A673 (cell line): ENCODE data around the gene MBD3L5. TPM values are rescaled to one million over a fixed set of nuclear protein-coding genes. Genes with fewer than 3 reads are reported as not detected.

Source experiments
- BruUV-seq: library from RNA; stranded (reverse); fragments of 400-500 nt; replicated peaks from 2 replicates; lab custom pipeline; 2021; lab: Mats Ljungman, UMichigan
- CTCF ChIA-PET: fragments of 300-600 bp; sonication (Branson Sonifier 250); formaldehyde crosslinking; loops from one replicate; lab custom pipeline; 2022; ENCODE audit warnings: antibody characterized with exemption; lab: Charles Lee
- POLR2A ChIA-PET: fragments of 300-600 bp; sonication (Branson Sonifier 250); formaldehyde crosslinking; loops from one replicate; lab custom pipeline; 2022; ENCODE audit warnings: antibody characterized with exemption; ENCODE audit not compliant: low non-redundant PET; lab: Charles Lee
- DNase-seq: peaks from one replicate; pipeline ENCODE4 v3.0.0-alpha.2; 2015; ENCODE audit warnings: low spot score
- H3K27ac ChIP-seq: fragments of 200-600 bp; sonication (generic); 2 replicates; pipeline ENCODE4 v1.5.1; 2016; ENCODE audit warnings: mixed run types, low read depth, mild to moderate bottlenecking, mixed read lengths, antibody characterized with exemption, low read length; ENCODE audit not compliant: poor library complexity, severe bottlenecking
- H3K27me3 ChIP-seq: fragments of 200-600 bp; sonication (generic); replicated peaks from 2 replicates; pipeline ENCODE4 v1.6.1; 2017; ENCODE audit warnings: mixed run types, low read depth, mild to moderate bottlenecking, mixed read lengths, antibody characterized with exemption, low read length; ENCODE audit not compliant: insufficient read depth, poor library complexity
- H3K36me3 ChIP-seq: fragments of 200-600 bp; sonication (generic); 2 replicates; pipeline ENCODE4 v1.6.1; 2016; ENCODE audit warnings: mixed run types, mild to moderate bottlenecking, mixed read lengths, antibody characterized with exemption, low read length; ENCODE audit not compliant: insufficient read depth, poor library complexity, severe bottlenecking
- H3K4me1 ChIP-seq: fragments of 200-600 bp; sonication (generic); 2 replicates; pipeline ENCODE4 v1.6.1; 2017; ENCODE audit warnings: mixed run types, mild to moderate bottlenecking, mixed read lengths, antibody characterized with exemption, low read length; ENCODE audit not compliant: insufficient read depth, poor library complexity, severe bottlenecking
- H3K4me3 ChIP-seq: fragments of 200-600 bp; sonication (generic); 2 replicates; pipeline ENCODE4 v1.5.1; 2016; ENCODE audit warnings: low read depth, mixed run types, mild to moderate bottlenecking, mixed read lengths, low read length; ENCODE audit not compliant: poor library complexity, severe bottlenecking
- H3K9me3 ChIP-seq: fragments of 200-600 bp; sonication (generic); 2 replicates; pipeline ENCODE4 v1.6.1; 2016; ENCODE audit warnings: mixed run types, low read depth, mild to moderate bottlenecking, mixed read lengths, antibody characterized with exemption, low read length; ENCODE audit not compliant: poor library complexity, severe bottlenecking
- intact Hi-C: fragments of 100-400 bp; cut with micrococcal nuclease; formaldehyde crosslinking; loops from one replicate; pipeline ENCODE4 v1.10.0; 2022; ENCODE audit not compliant: unreplicated experiment
- total RNA-seq: library from RNA; stranded (reverse); gene quantifications from 2 replicates; pipeline ENCODE4 v1.2.3, GENCODE V29; 2021
- TF ChIP-seq, protein P1 (sequence below): fragments of 300-800, 200-600 bp; sonication (generic); conservative IDR thresholded peaks from 2 replicates; pipeline ENCODE4 v1.5.1; 2017; ENCODE audit warnings: low read depth, mild to moderate bottlenecking, antibody characterized with exemption, low read length, moderate library complexity, mixed read lengths

MBD3L5 gene
- total RNA-seq, 1 experiment from 2014 or later: 0.47 TPM

DNA sequence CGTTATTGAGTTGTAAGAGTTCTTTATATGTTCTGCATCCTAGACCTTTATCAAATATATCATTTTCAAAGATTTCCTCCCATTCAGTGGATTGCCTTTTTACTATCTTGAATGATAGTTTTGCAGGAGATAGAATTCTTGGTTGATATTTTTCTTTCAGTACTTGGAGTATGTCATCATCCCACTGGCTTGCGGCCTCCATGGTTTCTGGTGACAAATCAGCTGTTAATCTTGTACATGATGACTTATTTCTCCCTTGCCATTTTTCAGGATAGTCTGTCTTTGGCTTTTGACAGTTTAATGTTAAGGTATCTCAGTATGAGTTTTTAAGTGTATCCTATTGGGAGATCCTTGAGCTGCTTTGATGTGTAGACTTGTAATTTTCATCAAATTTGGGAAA is 47.6 kb downstream of the MBD3L5 start:
- BruUV-seq: no TSS peak

More for the DNA sequence above, 47.6 kb downstream of the MBD3L5 start:
- Histone ChIP-seq H3K4me3 (no peak overlapping the region), H3K36me3 (peaks cover 95% of the 10 kb centered on the region), H3K9me3 (peaks cover 60% of the 10 kb centered on the region), H3K27me3 (no peaks in the 10 kb centered on the region), H3K4me1 (no peaks in the 10 kb centered on the region), H3K27ac (no peak overlapping the region)
- intact Hi-C loops: no loop called here
- no peak for DNase-seq
- POLR2A ChIA-PET: no interaction called here
- CTCF ChIA-PET: no interaction called here
- TF ChIP-seq, protein P1, sequence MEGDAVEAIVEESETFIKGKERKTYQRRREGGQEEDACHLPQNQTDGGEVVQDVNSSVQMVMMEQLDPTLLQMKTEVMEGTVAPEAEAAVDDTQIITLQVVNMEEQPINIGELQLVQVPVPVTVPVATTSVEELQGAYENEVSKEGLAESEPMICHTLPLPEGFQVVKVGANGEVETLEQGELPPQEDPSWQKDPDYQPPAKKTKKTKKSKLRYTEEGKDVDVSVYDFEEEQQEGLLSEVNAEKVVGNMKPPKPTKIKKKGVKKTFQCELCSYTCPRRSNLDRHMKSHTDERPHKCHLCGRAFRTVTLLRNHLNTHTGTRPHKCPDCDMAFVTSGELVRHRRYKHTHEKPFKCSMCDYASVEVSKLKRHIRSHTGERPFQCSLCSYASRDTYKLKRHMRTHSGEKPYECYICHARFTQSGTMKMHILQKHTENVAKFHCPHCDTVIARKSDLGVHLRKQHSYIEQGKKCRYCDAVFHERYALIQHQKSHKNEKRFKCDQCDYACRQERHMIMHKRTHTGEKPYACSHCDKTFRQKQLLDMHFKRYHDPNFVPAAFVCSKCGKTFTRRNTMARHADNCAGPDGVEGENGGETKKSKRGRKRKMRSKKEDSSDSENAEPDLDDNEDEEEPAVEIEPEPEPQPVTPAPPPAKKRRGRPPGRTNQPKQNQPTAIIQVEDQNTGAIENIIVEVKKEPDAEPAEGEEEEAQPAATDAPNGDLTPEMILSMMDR: no peak

Other genes with a start within 250 kb of the MBD3L5 start
- 0.09 TPM in 1 of 2 replicates, not detected in the other for gene ADGRE1, start 143.0 kb upstream of the MBD3L5 start, total RNA-seq
- 0.48 and 0.69 TPM in 2 replicates for gene MBD3L2B, start 9.1 kb upstream of the MBD3L5 start, total RNA-seq
- gene MBD3L4, start 9.6 kb downstream of the MBD3L5 start, total RNA-seq: not detected in 2 replicates
- 1.0 TPM in 1 of 2 replicates, not detected in the other for gene MBD3L2, start 18.7 kb downstream of the MBD3L5 start, total RNA-seq
- 6.1 and 9.0 TPM in 2 replicates for gene MBD3L3, start 28.1 kb downstream of the MBD3L5 start, total RNA-seq
- 12.5 and 14.1 TPM in 2 replicates for gene ZNF557, start 39.1 kb downstream of the MBD3L5 start, total RNA-seq